ENCODE measurements around the gene SBNO1. TPM values are rescaled to one million over a fixed set of nuclear protein-coding genes. Genes with fewer than 3 reads are reported as not detected.
"Not testable (repeated sequence)": the region's sequence is repeated elsewhere in the genome, so short reads cannot be mapped to it uniquely, and the experiment has no call there.

Gene SBNO1
- total RNA-seq, 3 donors from 2014 or later = 29.4 to 37.7 (median 33.4) TPM

DNA sequence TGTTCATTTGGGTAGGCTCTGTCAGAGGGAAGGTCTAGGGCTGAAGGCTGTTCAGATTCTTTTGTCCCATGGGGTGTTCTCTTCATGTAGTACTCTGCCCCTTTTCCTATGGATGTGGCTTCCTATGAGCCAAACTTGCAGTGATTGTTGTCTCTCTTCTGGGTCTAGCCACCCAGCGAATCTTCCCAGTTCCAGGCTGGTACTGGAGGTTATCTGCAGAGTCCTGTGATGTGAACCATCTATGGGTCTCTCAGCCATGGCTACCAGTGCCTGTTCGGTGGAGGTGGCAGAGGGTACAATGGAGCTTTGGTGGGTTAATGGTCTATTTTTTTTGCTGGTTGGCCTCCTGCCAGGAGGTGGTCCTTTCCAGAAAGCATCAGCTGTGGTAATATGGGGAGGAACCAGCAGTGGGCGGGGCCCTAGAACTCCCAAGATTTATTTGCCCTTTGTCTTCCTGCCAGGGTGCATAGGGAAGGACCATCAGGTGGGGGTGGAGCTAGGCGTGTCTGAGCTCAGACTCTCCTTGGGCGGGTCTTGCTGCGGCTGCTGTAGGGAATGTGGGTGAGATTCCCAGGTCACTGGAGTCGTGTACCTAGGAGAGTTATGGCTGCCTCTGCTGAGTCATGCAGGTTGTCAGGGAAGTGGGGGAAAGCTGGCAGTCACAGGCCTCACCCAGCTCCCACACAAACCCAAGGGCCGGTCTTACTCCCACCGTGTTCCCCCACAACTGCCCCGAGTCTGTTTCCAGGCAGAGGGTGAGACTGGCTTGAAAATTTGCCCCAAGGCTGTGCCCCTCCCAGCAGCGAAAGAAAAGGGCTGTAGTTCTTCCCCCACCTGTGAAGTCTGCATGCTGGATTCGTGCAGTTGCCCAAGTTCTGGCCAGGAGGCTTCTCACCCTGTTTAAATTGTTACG, 113.9 kb downstream of the SBNO1 start:
- TF ChIP-seq, protein P1, sequence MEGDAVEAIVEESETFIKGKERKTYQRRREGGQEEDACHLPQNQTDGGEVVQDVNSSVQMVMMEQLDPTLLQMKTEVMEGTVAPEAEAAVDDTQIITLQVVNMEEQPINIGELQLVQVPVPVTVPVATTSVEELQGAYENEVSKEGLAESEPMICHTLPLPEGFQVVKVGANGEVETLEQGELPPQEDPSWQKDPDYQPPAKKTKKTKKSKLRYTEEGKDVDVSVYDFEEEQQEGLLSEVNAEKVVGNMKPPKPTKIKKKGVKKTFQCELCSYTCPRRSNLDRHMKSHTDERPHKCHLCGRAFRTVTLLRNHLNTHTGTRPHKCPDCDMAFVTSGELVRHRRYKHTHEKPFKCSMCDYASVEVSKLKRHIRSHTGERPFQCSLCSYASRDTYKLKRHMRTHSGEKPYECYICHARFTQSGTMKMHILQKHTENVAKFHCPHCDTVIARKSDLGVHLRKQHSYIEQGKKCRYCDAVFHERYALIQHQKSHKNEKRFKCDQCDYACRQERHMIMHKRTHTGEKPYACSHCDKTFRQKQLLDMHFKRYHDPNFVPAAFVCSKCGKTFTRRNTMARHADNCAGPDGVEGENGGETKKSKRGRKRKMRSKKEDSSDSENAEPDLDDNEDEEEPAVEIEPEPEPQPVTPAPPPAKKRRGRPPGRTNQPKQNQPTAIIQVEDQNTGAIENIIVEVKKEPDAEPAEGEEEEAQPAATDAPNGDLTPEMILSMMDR (IDR thresholded peaks at IDR 0.05) = no peak
- H3K4me1 ChIP-seq (ENCODE audit: low read depth) = peaks cover 21% of the 10 kb centered on the region
- H3K36me3 ChIP-seq (ENCODE audit: low read depth) = no peaks in the 10 kb centered on the region
- ATAC-seq = peak; percentile 92
- H3K4me3 ChIP-seq = no peak overlapping the region
- DNase-seq = peak; percentile 89 to 95 (median 91)
- intact Hi-C loops (cut with DNase I, micrococcal nuclease) = no loop called here
- H3K9me3 ChIP-seq = no peaks in the 10 kb centered on the region

DNA sequence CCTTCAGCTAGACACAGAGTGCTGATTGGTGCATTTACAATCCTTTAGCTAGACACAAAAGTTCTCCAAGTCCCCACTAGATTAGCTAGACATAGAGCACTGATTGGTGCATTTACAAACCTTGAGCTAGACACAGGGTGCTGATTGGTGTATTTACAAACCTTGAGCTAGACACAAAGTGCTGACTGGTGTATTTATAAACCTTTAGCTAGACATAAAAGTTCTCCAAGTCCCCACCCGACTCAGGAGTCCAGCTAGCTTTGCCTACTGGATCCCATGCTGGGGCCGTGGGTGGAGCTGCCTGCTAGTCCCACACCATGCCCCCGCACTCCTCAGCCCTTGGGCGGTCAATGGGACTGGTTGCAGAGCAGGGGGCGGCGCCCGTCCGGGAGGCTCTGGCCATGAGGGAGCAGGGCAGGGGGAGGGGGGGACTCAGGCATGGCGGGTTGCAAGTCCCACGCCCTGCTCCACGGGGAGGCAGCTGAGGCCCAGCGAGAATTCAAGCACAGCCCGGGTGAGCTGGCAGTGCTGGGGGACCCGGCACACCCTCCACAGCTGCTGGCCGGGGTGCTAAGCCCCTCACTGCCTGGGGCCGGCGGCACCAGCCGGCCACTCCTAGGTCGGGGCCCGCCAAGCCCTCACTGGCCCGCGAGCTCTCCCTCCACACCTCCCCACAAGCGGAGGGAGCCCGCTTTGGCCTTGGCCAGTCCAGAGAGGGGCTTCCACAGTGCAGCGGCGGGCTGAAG, 115.5 kb downstream of the SBNO1 start:
- intact Hi-C loops (cut with DNase I, micrococcal nuclease); ATAC-seq; H3K4me3 ChIP-seq: not testable (repeated sequence)

DNA sequence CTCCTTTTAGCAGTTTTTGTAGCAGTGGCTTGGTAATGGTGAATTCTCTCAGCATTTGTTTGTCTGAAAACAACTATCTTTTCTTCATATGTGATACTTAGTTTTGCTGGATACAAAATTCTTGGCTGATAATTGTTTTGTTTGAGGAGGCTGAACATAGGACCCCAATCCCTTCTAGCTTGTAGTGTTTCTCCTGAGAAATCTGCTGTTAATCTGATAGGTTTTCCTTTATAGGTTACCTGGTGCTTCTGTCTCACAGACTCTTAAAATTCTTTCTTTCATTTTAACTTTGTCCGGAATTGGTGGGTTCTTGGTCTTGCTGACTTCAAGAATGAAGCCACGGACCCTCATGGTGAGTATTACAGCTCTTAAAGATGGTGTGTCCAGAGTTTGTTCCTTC, 116.5 kb downstream of the SBNO1 start:
- H3K9me3 ChIP-seq; H3K4me3 ChIP-seq; intact Hi-C loops (cut with DNase I, micrococcal nuclease); DNase-seq; H3K36me3 ChIP-seq (ENCODE audit: low read depth); ATAC-seq: not testable (repeated sequence)
- H3K4me1 ChIP-seq (ENCODE audit: low read depth) = peaks cover 21% of the 10 kb centered on the region

More for the DNA sequence above, 115.5 kb downstream of the SBNO1 start:
- DNase-seq; H3K9me3 ChIP-seq; H3K36me3 ChIP-seq (ENCODE audit: low read depth): not testable (repeated sequence)
- peaks cover 21% of the 10 kb centered on the region for H3K4me1 ChIP-seq (ENCODE audit: low read depth)

DNA sequence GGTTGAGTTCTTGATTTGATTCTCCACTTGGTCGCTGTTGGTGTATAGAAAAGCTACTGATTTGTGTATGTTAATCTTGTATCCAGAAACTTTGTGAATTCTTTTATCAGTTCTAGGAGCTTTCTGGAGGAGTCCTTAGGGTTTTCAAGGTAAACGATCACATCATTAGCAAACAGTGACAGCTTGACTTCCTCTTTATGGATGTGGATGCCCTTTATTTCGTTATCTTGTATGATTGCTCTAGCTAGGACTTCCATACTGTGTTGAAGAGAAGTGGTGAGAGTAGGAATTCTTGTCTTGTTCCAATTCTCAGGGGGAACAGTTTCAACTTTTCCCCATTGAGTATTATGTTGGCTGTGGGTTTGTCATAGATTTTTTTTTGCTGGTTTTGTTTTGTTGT, 119.0 kb downstream of the SBNO1 start:
- DNase-seq = no peak
- peaks cover 6% of the 10 kb centered on the region for H3K4me1 ChIP-seq (ENCODE audit: low read depth)

DNA sequence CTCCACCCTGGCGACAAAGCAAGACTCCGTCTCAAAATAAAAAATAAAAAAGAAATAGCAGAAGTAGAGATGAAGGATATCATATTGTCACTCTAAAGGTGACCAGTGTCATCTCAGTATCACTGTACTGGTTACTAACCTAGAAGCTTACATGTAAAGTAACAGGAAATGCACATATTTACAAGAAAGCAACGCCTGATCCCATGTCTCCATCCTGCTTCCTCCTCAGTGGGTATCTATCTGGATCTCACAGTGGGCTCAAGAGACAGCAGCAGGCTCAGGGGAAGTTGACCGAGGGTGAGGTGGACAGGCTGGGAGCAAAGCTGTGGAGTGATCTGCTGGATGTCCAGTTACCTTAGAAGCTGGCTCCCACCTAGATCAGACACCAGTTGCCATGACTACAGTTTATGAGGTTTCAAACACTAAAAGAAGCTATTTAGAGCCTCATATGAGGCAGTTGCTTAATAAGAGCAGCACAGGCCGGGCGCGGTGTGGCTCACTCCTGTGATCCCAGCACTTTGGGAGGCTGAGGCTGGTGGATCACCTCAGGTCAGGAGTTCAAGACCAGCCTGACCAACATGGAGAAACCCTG, 120.9 kb downstream of the SBNO1 start:
- ATAC-seq = no peak
- TF ChIP-seq, protein P1 (IDR thresholded peaks at IDR 0.05) = no peak
- intact Hi-C loops (cut with DNase I, micrococcal nuclease) = no loop called here

More for the DNA sequence above, 119.0 kb downstream of the SBNO1 start:
- no peak for ATAC-seq
- no peak overlapping the region for H3K4me3 ChIP-seq
- TF ChIP-seq, protein P1 (IDR thresholded peaks at IDR 0.05) = no peak
- intact Hi-C loops (cut with DNase I, micrococcal nuclease) = no loop called here
- H3K9me3 ChIP-seq = no peaks in the 10 kb centered on the region
- no peaks in the 10 kb centered on the region for H3K36me3 ChIP-seq (ENCODE audit: low read depth)

DNA sequence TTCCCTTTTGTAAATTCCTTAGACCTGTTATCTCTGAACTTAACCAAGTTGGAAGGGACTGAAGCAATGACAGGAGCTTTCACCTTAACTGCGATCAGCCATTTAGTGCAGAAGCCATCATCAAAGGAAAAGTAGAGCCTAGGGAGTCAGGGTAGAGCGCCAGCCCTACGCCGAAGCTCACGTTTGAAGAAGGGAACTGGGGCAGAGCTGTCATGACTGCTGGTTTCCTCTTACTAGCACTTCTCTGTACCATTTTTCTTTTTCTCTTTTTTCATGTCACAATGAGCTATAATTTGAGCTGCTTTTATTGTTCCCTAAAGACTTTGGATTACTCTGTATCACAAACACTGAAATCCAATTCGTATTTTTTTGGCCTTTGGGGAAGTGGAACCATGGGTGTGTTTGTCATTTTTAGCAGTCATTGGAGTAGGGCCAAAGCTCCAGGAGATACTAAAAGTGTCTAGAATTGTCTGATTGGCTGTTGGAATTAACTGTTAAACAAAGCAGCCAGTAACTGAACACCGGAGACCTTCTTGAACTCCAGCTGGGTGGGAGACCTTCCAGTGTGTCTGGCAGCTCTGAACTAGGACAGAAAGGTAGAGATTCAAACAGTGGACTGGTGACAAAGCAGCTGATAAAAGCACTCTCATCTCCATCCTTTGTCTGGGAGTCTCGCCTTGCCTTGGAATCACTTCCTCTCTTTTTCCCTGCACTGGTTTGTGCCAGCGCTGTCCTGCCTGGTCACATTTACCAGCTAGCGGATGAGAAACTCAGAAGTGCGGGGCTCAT, 122.3 kb downstream of the SBNO1 start:
- Histone ChIP-seq H3K4me1 (ENCODE audit: low read depth) (no peaks in the 10 kb centered on the region), H3K36me3 (ENCODE audit: low read depth) (no peaks in the 10 kb centered on the region), H3K9me3 (no peaks in the 10 kb centered on the region), H3K4me3 (no peak overlapping the region)
- intact Hi-C loops (cut with DNase I, micrococcal nuclease) = no loop called here
- DNase-seq (no peak), ATAC-seq (no peak)
- TF ChIP-seq, protein P1 (IDR thresholded peaks at IDR 0.05) = no peak

More for the DNA sequence above, 120.9 kb downstream of the SBNO1 start:
- H3K4me1 ChIP-seq (ENCODE audit: low read depth) = no peaks in the 10 kb centered on the region
- DNase-seq = no peak
- no peaks in the 10 kb centered on the region for H3K36me3 ChIP-seq (ENCODE audit: low read depth)
- no peaks in the 10 kb centered on the region for H3K9me3 ChIP-seq
- no peak overlapping the region for H3K4me3 ChIP-seq
